H1 (cell line): ENCODE data around the gene UBASH3A. TPM values are rescaled to one million over a fixed set of nuclear protein-coding genes. Genes with fewer than 3 reads are reported as not detected.

Source experiments
- CHD7 ChIP-seq: fragments of 300-600 bp; sonication (generic); IDR thresholded peaks from 2 replicates; pipeline ENCODE4 v1.7.1; 2012; ENCODE audit warnings: low read length, moderate library complexity, mild to moderate bottlenecking, inconsistent platforms; ENCODE audit not compliant: insufficient replicate concordance
- JUND ChIP-seq: IDR thresholded peaks from 2 replicates; pipeline ENCODE4 v1.6.1; 2011; ENCODE audit warnings: mild to moderate bottlenecking, improper control_type of control experiment, low read length
- MAFK ChIP-seq: IDR thresholded peaks from 2 replicates; pipeline ENCODE4 v1.6.1; 2012; ENCODE audit warnings: low read depth, mild to moderate bottlenecking, improper control_type of control experiment, low read length
- NANOG ChIP-seq: IDR thresholded peaks from 2 replicates; pipeline ENCODE4 v1.6.1; 2011; ENCODE audit warnings: low read length, low read depth, mild to moderate bottlenecking, inconsistent platforms; ENCODE audit not compliant: insufficient read depth, poor library complexity, severe bottlenecking
- NRF1 ChIP-seq: IDR thresholded peaks from 2 replicates; pipeline ENCODE4 v1.6.1; 2011; ENCODE audit warnings: mild to moderate bottlenecking, low read depth, low read length, improper control_type of control experiment
- SP2 ChIP-seq: IDR thresholded peaks from 2 replicates; pipeline ENCODE4 v1.6.1; 2012; ENCODE audit warnings: mild to moderate bottlenecking, low read length, inconsistent platforms
- SRF ChIP-seq: IDR thresholded peaks from 2 replicates; pipeline ENCODE4 v1.6.1; 2011; ENCODE audit warnings: mild to moderate bottlenecking, low read depth, low read length, moderate library complexity
- TCF12 ChIP-seq: IDR thresholded peaks from 2 replicates; pipeline ENCODE4 v1.6.1; 2011; ENCODE audit warnings: low read depth, mild to moderate bottlenecking, low read length
- YY1 ChIP-seq: IDR thresholded peaks from 2 replicates; pipeline ENCODE4 v1.6.1; 2011; ENCODE audit warnings: low read depth, mild to moderate bottlenecking, low read length
- polyA plus RNA-seq, 7 experiments: library from polyadenylated mRNA; depleted of rRNA in 3 of 7; stranded (reverse) in 5 of 7; unstranded in 2 of 7; fragments of >200 nt in 5 of 7; fragments of 200-250 nt in 2 of 7; gene quantifications; 1 replicate in 5 of 7; 2 replicates in 1 of 7; 4 replicates in 1 of 7; pipeline versions ENCODE4 v1.2.1 to v1.2.3, GENCODE V29; 2011 to 2013; ENCODE audit warnings: missing spikeins in 2 of 7, mixed read lengths in 2 of 7
- total RNA-seq: library from RNA; stranded (reverse); fragmentation: NEBNext Ultra II Directional; extraction: Animal tissue kit (Norgen Biotek cat#: 25700); gene quantifications from 2 replicates; pipeline ENCODE4 v1.2.1, GENCODE V29; 2021

UBASH3A gene
- total and polyA plus RNA-seq, 2 of the 8 experiments (the other 6 are each of a cell fraction or from before 2014, with no cell fraction given): not detected

DNA sequence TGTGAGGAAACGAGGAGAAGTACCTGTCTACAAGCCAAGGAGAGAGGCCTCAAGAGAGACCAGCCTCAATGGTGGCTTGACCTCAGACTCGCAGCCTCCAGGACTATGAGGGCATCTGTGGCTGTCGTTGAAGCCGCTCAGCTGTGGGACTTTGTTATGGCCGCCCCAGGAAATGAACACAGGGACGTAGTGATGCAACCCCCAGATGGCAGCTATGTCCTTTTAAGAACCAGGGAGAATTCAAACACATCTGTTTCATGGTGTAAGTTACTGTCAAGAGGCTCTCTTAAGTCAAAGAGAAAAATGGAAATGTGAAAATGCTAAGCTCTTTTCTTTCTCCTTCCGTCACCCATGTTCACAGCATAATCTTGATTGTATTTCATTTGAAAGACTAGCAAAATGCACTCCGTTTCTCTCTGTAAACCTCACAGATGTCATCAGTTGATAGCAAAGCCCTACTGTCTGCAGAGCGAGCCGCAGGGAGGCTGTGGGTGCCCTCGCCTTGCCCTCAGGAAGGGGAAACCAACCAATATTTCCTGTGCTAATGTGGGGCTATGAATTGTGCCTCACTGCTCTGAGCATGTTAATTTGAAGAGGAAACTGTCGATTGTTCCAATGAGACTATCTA, 21.3 kb downstream of the UBASH3A start (continued):
- TF ChIP-seq CHD7 (no peak), NANOG (no peak), MAFK (no peak), TCF12 (no peak), JUND (no peak), SRF (no peak), NRF1 (no peak), SP2 (no peak), YY1 (no peak)
